ENCODE results near the gene UNC79. TPM values are rescaled to one million over a fixed set of nuclear protein-coding genes. Genes with fewer than 3 reads are reported as not detected.

Gene UNC79
- total RNA-seq, 1 donor from 2014 or later: 0.08 TPM

GRCh38 chr14:93533842-93534241 is 103.1 kb downstream of the UNC79 start:
- Mint-ChIP-seq H3K4me1 (ENCODE audit: unreplicated experiment) (no peaks in the 10 kb centered on the region), H3K4me3 (ENCODE audit: unreplicated experiment) (no peak overlapping the region), H3K27me3 (ENCODE audit: unreplicated experiment) (no peaks in the 10 kb centered on the region), H3K36me3 (ENCODE audit: unreplicated experiment) (no peaks in the 10 kb centered on the region), H3K9me3 (ENCODE audit: unreplicated experiment) (no peaks in the 10 kb centered on the region), H3K27ac (ENCODE audit: unreplicated experiment) (no peak overlapping the region)
- TF ChIP-seq CTCF (IDR thresholded peaks at IDR 0.05): no peak
- DNase-seq (ENCODE audit: extremely low spot score, unreplicated experiment): no peak

DNA sequence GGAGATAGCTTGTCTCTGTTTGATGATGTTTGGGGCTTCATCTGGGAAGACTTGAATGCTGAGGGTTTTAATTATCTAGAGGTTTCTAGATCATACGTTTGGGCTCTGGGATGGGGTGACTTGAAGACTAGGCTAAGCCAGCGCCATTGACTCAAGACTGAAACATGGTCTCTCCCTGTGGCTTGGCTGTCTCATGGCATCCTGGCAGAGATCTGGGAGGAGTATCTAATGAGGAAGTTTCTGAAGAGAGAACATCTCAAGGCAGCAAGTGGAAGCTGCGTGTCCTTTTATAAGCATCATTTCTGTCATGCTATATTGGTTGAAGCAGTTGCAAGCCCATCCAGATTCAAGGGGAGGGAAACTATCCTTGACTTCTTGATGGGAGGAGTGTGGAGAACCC is 104.8 kb downstream of the UNC79 start:
- Mint-ChIP-seq H3K27me3 (ENCODE audit: unreplicated experiment) (no peaks in the 10 kb centered on the region), H3K27ac (ENCODE audit: unreplicated experiment) (no peak overlapping the region), H3K4me1 (ENCODE audit: unreplicated experiment) (no peaks in the 10 kb centered on the region), H3K9me3 (ENCODE audit: unreplicated experiment) (no peaks in the 10 kb centered on the region), H3K36me3 (ENCODE audit: unreplicated experiment) (no peaks in the 10 kb centered on the region), H3K4me3 (ENCODE audit: unreplicated experiment) (no peak overlapping the region)
- TF ChIP-seq CTCF (IDR thresholded peaks at IDR 0.05): no peak
- no peak for DNase-seq (ENCODE audit: extremely low spot score, unreplicated experiment)

DNA sequence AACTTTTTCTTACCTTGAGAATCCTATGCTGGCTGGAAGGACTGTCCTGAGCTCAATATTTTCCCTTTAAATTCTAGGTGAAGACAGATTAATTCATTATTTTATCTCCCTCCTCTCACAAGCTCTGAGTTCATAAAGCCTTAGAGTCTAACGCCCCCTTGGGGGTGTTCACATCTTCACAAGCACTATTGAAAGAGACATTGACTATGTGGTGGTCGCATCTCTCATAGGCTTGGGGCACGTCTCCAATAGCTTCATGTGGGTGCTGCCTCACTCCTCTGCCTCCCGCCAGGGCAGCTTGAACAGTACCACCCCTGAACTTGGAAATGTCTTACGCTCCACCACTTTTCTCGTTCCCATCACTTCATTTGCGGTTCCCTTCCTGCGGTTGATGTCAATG is 106.2 kb downstream of the UNC79 start:
- no peak for DNase-seq (ENCODE audit: extremely low spot score, unreplicated experiment)
- Mint-ChIP-seq H3K4me3 (ENCODE audit: unreplicated experiment) (no peak overlapping the region), H3K27me3 (ENCODE audit: unreplicated experiment) (no peaks in the 10 kb centered on the region), H3K27ac (ENCODE audit: unreplicated experiment) (no peak overlapping the region), H3K36me3 (ENCODE audit: unreplicated experiment) (no peaks in the 10 kb centered on the region), H3K9me3 (ENCODE audit: unreplicated experiment) (no peaks in the 10 kb centered on the region), H3K4me1 (ENCODE audit: unreplicated experiment) (no peaks in the 10 kb centered on the region)
- no peak for TF ChIP-seq CTCF (IDR thresholded peaks at IDR 0.05)

DNA sequence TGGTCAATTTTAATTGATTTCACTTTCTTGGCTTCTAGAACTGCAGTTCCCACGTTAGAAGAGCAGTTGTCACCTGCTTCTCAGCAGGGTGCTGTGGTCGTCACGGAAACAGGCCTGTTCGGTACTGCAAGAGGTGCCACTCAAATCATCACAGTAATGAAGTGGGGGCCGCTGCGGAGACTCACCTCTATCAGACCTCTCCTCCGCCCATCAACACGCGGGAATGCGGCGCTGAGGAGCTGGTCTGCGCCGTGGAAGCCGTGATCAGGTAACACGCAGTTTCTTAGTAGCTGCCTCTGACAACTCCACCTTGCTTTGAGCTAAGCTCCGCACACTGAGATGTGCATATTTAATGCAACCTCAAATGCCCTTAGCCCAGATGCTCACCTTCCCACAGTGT is 107.2 kb downstream of the UNC79 start:
- Mint-ChIP-seq H3K27me3 (ENCODE audit: unreplicated experiment) (no peaks in the 10 kb centered on the region), H3K4me3 (ENCODE audit: unreplicated experiment) (no peak overlapping the region), H3K36me3 (ENCODE audit: unreplicated experiment) (no peaks in the 10 kb centered on the region), H3K9me3 (ENCODE audit: unreplicated experiment) (no peaks in the 10 kb centered on the region), H3K4me1 (ENCODE audit: unreplicated experiment) (no peaks in the 10 kb centered on the region), H3K27ac (ENCODE audit: unreplicated experiment) (no peak overlapping the region)
- no peak for DNase-seq (ENCODE audit: extremely low spot score, unreplicated experiment)
- no peak for TF ChIP-seq CTCF (IDR thresholded peaks at IDR 0.05)

DNA sequence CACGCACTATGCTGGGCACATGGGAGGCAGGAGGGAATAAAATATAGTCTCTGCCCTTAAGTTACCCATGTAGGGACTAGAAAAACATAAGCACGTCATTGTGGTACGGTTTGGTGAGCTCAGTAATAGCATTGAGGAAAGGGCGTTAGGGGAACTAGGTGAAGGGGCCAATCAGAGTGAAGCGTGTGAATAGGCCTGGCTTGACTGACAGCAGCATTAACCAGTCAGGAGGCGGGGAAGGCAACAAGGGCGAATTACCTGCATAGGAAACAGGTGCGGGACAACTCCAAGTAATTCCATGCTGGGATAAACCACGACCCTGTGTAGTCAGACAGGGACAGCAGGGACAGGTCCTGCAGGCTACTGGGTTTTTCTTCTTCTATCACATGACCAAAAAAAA is 107.7 kb downstream of the UNC79 start:
- TF ChIP-seq CTCF (IDR thresholded peaks at IDR 0.05): no peak
- no peaks in the 10 kb centered on the region for H3K27me3 Mint-ChIP-seq (ENCODE audit: unreplicated experiment)
- H3K9me3 Mint-ChIP-seq (ENCODE audit: unreplicated experiment): no peaks in the 10 kb centered on the region
- H3K4me1 Mint-ChIP-seq (ENCODE audit: unreplicated experiment): no peaks in the 10 kb centered on the region
- H3K4me3 Mint-ChIP-seq (ENCODE audit: unreplicated experiment): no peak overlapping the region
- no peak for DNase-seq (ENCODE audit: extremely low spot score, unreplicated experiment)
- H3K27ac Mint-ChIP-seq (ENCODE audit: unreplicated experiment): no peak overlapping the region
- no peaks in the 10 kb centered on the region for H3K36me3 Mint-ChIP-seq (ENCODE audit: unreplicated experiment)

Data from osteocyte (in vitro differentiated cells).